Fibroblast of lung (primary cell): ENCODE measurements around the gene STON2. TPM values are rescaled to one million over a fixed set of nuclear protein-coding genes. Genes with fewer than 3 reads are reported as not detected.

Experiments
- DNase-seq, 2 donors: peaks; one replicate each; pipeline versions ENCODE4 v3.0.0 to v3.0.0-alpha.2; 2010; ENCODE audit warnings: low read depth in 2 of 2
- H2AFZ ChIP-seq: 2 replicates; pipeline ENCODE4 v1.5.1; 2012; ENCODE audit warnings: low read length, control low read depth, inconsistent platforms
- H3K27ac ChIP-seq: 2 replicates; pipeline ENCODE4 v1.5.1; 2011; ENCODE audit warnings: low read length, control low read depth; ENCODE audit not compliant: insufficient read depth
- H3K27me3 ChIP-seq: 2 replicates; pipeline ENCODE4 v1.5.1; 2011; ENCODE audit warnings: mild to moderate bottlenecking, low read length; ENCODE audit not compliant: control insufficient read depth, insufficient read depth
- H3K36me3 ChIP-seq: 2 replicates; pipeline ENCODE4 v1.5.1; 2011; ENCODE audit warnings: low read length; ENCODE audit not compliant: control insufficient read depth, insufficient read depth
- H3K4me1 ChIP-seq: 2 replicates; pipeline ENCODE4 v1.5.1; 2011; ENCODE audit warnings: low read length; ENCODE audit not compliant: control insufficient read depth, insufficient read depth; ENCODE audit errors: extremely low read depth
- H3K4me2 ChIP-seq: 2 replicates; pipeline ENCODE4 v1.5.1; 2011; ENCODE audit warnings: low read length, control low read depth; ENCODE audit not compliant: insufficient read depth; ENCODE audit errors: extremely low read depth
- H3K4me3 ChIP-seq, 4 experiments: fragments of 200-600 bp in 1 of 4; sonication (generic) in 1 of 4; replicated peaks in 1 of 4; 2 replicates each; pipeline ENCODE4 v1.5.1; 2011 to 2016; ENCODE audit warnings: low read length in 4 of 4, low read depth in 3 of 4, mild to moderate bottlenecking in 3 of 4, control low read depth in 2 of 4, inconsistent platforms in 1 of 4, mixed read lengths in 1 of 4; ENCODE audit not compliant: insufficient read depth in 1 of 4; ENCODE audit errors: control extremely low read depth in 1 of 4
- H3K79me2 ChIP-seq: 2 replicates; pipeline ENCODE4 v1.5.1; 2012; ENCODE audit warnings: mild to moderate bottlenecking, low read length, inconsistent platforms; ENCODE audit not compliant: control insufficient read depth, insufficient read depth
- H3K9ac ChIP-seq: 2 replicates; pipeline ENCODE4 v1.5.1; 2011; ENCODE audit warnings: mild to moderate bottlenecking, low read length, control low read depth; ENCODE audit not compliant: insufficient read depth
- H3K9me3 ChIP-seq: 2 replicates; pipeline ENCODE4 v1.5.1; 2012; ENCODE audit warnings: low read depth, low read length; ENCODE audit not compliant: control insufficient read depth, insufficient read depth
- H4K20me1 ChIP-seq: 2 replicates; pipeline ENCODE4 v1.5.1; 2011; ENCODE audit warnings: low read length; ENCODE audit not compliant: control insufficient read depth, insufficient read depth; ENCODE audit errors: extremely low read depth
- CTCF ChIP-seq, 2 donors: IDR thresholded peaks in 1 of 2; conservative IDR thresholded peaks in 1 of 2; 1 replicate in 1 of 2; 2 replicates in 1 of 2; pipeline ENCODE4 v1.5.1; 2011 to 2012; ENCODE audit warnings: low read length in 2 of 2, control low read depth in 1 of 2, inconsistent platforms in 1 of 2, low read depth in 1 of 2, mild to moderate bottlenecking in 1 of 2
- EZH2 ChIP-seq: IDR thresholded peaks from 2 replicates; pipeline ENCODE4 v1.5.1; 2012; ENCODE audit warnings: low read length, control low read depth, mild to moderate bottlenecking; ENCODE audit errors: missing control alignments
- polyA plus RNA-seq, 2 donors: library from polyadenylated mRNA; depleted of rRNA in 1 of 2; stranded (reverse) in 1 of 2; unstranded in 1 of 2; fragments of >200 nt; gene quantifications; 2 replicates each; pipeline ENCODE4 v1.2.1, GENCODE V29; 2011 to 2012; ENCODE audit warnings: missing spikeins in 1 of 2
- total RNA-seq: library from RNA; depleted of rRNA; stranded (reverse); fragments of >200 nt; gene quantifications from 2 replicates; pipeline ENCODE4 v1.2.1, GENCODE V29; 2014

Gene STON2
- total and polyA plus RNA-seq, 2 donors (not counting 1 experiment from before 2014, with no cell fraction given), result 1.5 to 52.5 TPM

DNA sequence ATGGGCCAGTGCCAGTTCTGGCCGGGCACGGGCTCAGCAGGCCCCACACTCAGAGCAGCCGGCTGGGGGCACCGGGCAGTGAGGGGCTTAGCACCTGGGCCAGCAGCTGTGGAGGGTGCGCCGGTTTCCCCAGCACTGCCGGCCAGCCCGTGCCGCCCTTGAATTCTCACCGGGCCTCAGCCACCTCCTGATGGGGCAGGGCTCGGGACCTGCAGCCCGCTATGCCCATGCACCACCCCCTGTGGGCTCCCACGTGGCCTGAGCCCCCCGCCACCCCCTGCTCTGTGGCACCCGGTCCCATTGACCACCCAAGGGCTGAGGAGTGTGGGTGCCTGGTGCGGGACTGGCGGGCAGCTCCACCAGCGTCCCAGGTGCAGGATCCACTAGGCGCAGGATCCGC lies 164.0 kb downstream of the STON2 start:
- Histone ChIP-seq H3K27me3 (no peaks in the 10 kb centered on the region), H3K4me3 (no peak overlapping the region), H3K4me1 (no peaks in the 10 kb centered on the region), H3K9me3 (no peaks in the 10 kb centered on the region), H3K4me2 (no peak overlapping the region), H3K27ac (no peak overlapping the region), H3K36me3 (no peaks in the 10 kb centered on the region), H3K79me2 (no peaks in the 10 kb centered on the region), H4K20me1 (no peaks in the 10 kb centered on the region), H3K9ac (no peak overlapping the region), H2AFZ (no peak overlapping the region)
- no peak for DNase-seq
- TF ChIP-seq CTCF (conservative IDR thresholded peaks at IDR 0.05 in 1 of 2, IDR thresholded peaks at IDR 0.05 in 1 of 2; ENCODE audit: low read depth in 1 of 2, low read length in 2 of 2) (no peak), EZH2 (no peak)

- Histone ChIP-seq H4K20me1 (no peaks in the 10 kb centered on the region), H3K4me1 (no peaks in the 10 kb centered on the region), H3K27ac (no peak overlapping the region), H3K4me2 (no peak overlapping the region), H3K4me3 (no peak overlapping the region), H3K27me3 (no peaks in the 10 kb centered on the region), H3K9ac (no peak overlapping the region), H3K36me3 (no peaks in the 10 kb centered on the region), H3K79me2 (no peaks in the 10 kb centered on the region), H3K9me3 (no peaks in the 10 kb centered on the region), H2AFZ (no peak overlapping the region)
- TF ChIP-seq CTCF (conservative IDR thresholded peaks at IDR 0.05 in 1 of 2, IDR thresholded peaks at IDR 0.05 in 1 of 2; ENCODE audit: low read depth in 1 of 2, low read length in 2 of 2) (no peak), EZH2 (no peak)
- DNase-seq, result no peak
These were observed 165.0 kb downstream of the STON2 start for GRCh38 chr14:81235096-81235495.

DNA sequence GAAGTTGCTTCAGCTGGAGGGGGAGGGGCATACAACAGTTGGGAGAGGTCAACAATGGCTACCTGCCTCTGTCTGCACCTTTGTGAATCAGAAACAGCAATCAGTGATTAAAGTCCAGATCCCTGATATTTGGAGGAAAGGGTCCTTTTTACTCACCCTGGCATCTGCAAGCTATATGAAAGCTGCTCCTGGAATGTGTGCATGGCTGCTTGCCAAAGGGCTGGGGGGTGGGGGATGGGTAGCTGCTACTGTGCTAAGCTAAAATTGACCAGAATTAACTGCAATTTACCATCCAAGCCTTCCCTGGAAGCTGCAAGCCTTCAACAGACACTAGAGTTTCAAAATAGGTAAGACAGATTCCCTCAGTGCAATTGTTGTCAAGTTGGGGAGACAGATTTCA lies 165.8 kb downstream of the STON2 start:
- H3K9ac ChIP-seq, result no peak overlapping the region
- H2AFZ ChIP-seq, result no peak overlapping the region
- no peaks in the 10 kb centered on the region for H3K27me3 ChIP-seq

More for the DNA sequence above, 165.8 kb downstream of the STON2 start:
- peak; percentile 9 to 14 for DNase-seq
- H4K20me1 ChIP-seq, result no peaks in the 10 kb centered on the region
- H3K9me3 ChIP-seq, result no peaks in the 10 kb centered on the region
- no peaks in the 10 kb centered on the region for H3K36me3 ChIP-seq
- no peak for TF ChIP-seq EZH2
- no peak for TF ChIP-seq CTCF (conservative IDR thresholded peaks at IDR 0.05 in 1 of 2, IDR thresholded peaks at IDR 0.05 in 1 of 2; ENCODE audit: low read depth in 1 of 2, low read length in 2 of 2)
- no peak overlapping the region for H3K4me3 ChIP-seq
- no peak overlapping the region for H3K4me2 ChIP-seq
- H3K27ac ChIP-seq, result no peak overlapping the region
- H3K4me1 ChIP-seq, result no peaks in the 10 kb centered on the region
- H3K79me2 ChIP-seq, result no peaks in the 10 kb centered on the region
